GM20431 (cell line): ENCODE results near the gene ATXN7L1.
"Not testable (repeated sequence)": the region's sequence is repeated elsewhere in the genome, so short reads cannot be mapped to it uniquely, and the experiment has no call there.

ENCODE experiments used
- in situ Hi-C: fragments of 300-500 bp; cut with MseI, MboI; formaldehyde crosslinking; loops from one replicate; pipeline ENCODE4 v1.15.0; 2020; ENCODE audit warnings: low sequenced_read_pairs; ENCODE audit not compliant: unreplicated experiment

Gene ATXN7L1

GRCh38 chr7:105807448-105807762, 69.0 kb downstream of the ATXN7L1 start:
- in situ Hi-C loops = no loop called here

- in situ Hi-C loops = no loop called here
Observed at GRCh38 chr7:105806592-105807447, 69.6 kb downstream of the ATXN7L1 start.

- in situ Hi-C loops = no loop called here
Observed at GRCh38 chr7:105805447-105806019, 70.9 kb downstream of the ATXN7L1 start.

GRCh38 chr7:105803429-105803736, 73.0 kb downstream of the ATXN7L1 start:
- in situ Hi-C loops = no loop called here

GRCh38 chr7:105802604-105803428, 73.6 kb downstream of the ATXN7L1 start:
- in situ Hi-C loops = no loop called here

- in situ Hi-C loops = no loop called here
Observed at GRCh38 chr7:105800849-105801534, 75.4 kb downstream of the ATXN7L1 start.

- in situ Hi-C loops = no loop called here
Observed at GRCh38 chr7:105800442-105800841, 76.0 kb downstream of the ATXN7L1 start.

GRCh38 chr7:105799677-105800076, 76.7 kb downstream of the ATXN7L1 start:
- in situ Hi-C loops = no loop called here

GRCh38 chr7:105799006-105799405, 77.4 kb downstream of the ATXN7L1 start:
- in situ Hi-C loops = no loop called here

- in situ Hi-C loops = no loop called here
Observed at GRCh38 chr7:105797652-105798051, 78.7 kb downstream of the ATXN7L1 start.

GRCh38 chr7:105796365-105796764, 80.0 kb downstream of the ATXN7L1 start:
- in situ Hi-C loops = no loop called here

- in situ Hi-C loops = no loop called here
Observed at GRCh38 chr7:105794741-105795729, 81.4 kb downstream of the ATXN7L1 start.

GRCh38 chr7:105792488-105793370, 83.7 kb downstream of the ATXN7L1 start:
- in situ Hi-C loops = no loop called here

- in situ Hi-C loops = no loop called here
Observed at GRCh38 chr7:105791926-105792325, 84.5 kb downstream of the ATXN7L1 start.

GRCh38 chr7:105790996-105791395, 85.4 kb downstream of the ATXN7L1 start:
- in situ Hi-C loops = no loop called here

GRCh38 chr7:105790452-105790851, 85.9 kb downstream of the ATXN7L1 start:
- in situ Hi-C loops = not testable (repeated sequence)

GRCh38 chr7:105788816-105789349, 87.5 kb downstream of the ATXN7L1 start:
- in situ Hi-C loops = no loop called here

GRCh38 chr7:105788356-105788755, 88.0 kb downstream of the ATXN7L1 start:
- in situ Hi-C loops = no loop called here
